CD4-positive, alpha-beta memory T cell (primary cell): ENCODE data around the gene KANSL2. TPM values are rescaled to one million over a fixed set of nuclear protein-coding genes. Genes with fewer than 3 reads are reported as not detected.
"Not testable (repeated sequence)": the region's sequence is repeated elsewhere in the genome, so short reads cannot be mapped to it uniquely, and the experiment has no call there.

ENCODE experiments used
- CTCF ChIA-PET: fragments of 350-600 bp; sonication (Branson Sonifier 250); formaldehyde crosslinking; loops from one replicate; lab custom pipeline; 2021; ENCODE audit warnings: inconsistent platforms; ENCODE audit not compliant: partially characterized antibody; lab: Charles Lee
- POLR2A ChIA-PET: fragments of 350-600 bp; sonication (Branson Sonifier 250); formaldehyde crosslinking; loops from one replicate; lab custom pipeline; 2021; ENCODE audit not compliant: partially characterized antibody; lab: Charles Lee
- DNase-seq, 5 donors: peaks; one replicate each; pipeline versions ENCODE4 v3.0.0 to v3.0.0-alpha.2; 2020 to 2022; ENCODE audit warnings: mixed read lengths in 1 of 5
- H3K27ac ChIP-seq: one replicate; pipeline ENCODE4 v1.7.0; 2013; ENCODE audit warnings: low read depth, low read length
- H3K27me3 ChIP-seq: 2 replicates; pipeline ENCODE4 v1.7.0; 2013; ENCODE audit warnings: mild to moderate bottlenecking, low read length, moderate library complexity; ENCODE audit not compliant: insufficient read depth
- H3K36me3 ChIP-seq: 2 replicates; pipeline ENCODE4 v1.7.0; 2013; ENCODE audit warnings: mild to moderate bottlenecking, low read length, moderate library complexity; ENCODE audit not compliant: insufficient read depth
- H3K4me1 ChIP-seq: 2 replicates; pipeline ENCODE4 v1.7.0; 2013; ENCODE audit warnings: mild to moderate bottlenecking, low read length, moderate library complexity; ENCODE audit not compliant: insufficient read depth
- H3K4me3 ChIP-seq, 2 donors: one replicate each; pipeline ENCODE4 v1.7.0; 2013; ENCODE audit warnings: low read length in 2 of 2, mild to moderate bottlenecking in 1 of 2
- H3K9me3 ChIP-seq, 2 donors: one replicate each; pipeline ENCODE4 v1.7.0; 2013; ENCODE audit warnings: low read length in 2 of 2, control low read depth in 1 of 2; ENCODE audit not compliant: control insufficient read depth in 1 of 2
- H3K27ac Mint-ChIP-seq, 7 donors: one replicate each; pipeline ENCODE4 v1.8.0; 2020 to 2021; ENCODE audit warnings: mixed read lengths in 7 of 7, mild to moderate bottlenecking in 6 of 7, inconsistent platforms in 3 of 7, moderate library complexity in 3 of 7
- H3K27me3 Mint-ChIP-seq, 2 donors: one replicate each; pipeline ENCODE4 v1.8.0; 2020 to 2021; ENCODE audit warnings: mixed read lengths in 2 of 2
- H3K36me3 Mint-ChIP-seq, 2 donors: one replicate each; pipeline ENCODE4 v1.8.0; 2020 to 2021; ENCODE audit warnings: mixed read lengths in 2 of 2, inconsistent platforms in 1 of 2, mild to moderate bottlenecking in 1 of 2
- H3K4me1 Mint-ChIP-seq, 4 donors: one replicate each; pipeline ENCODE4 v1.8.0; 2020 to 2021; ENCODE audit warnings: mixed read lengths in 4 of 4, mild to moderate bottlenecking in 1 of 4
- H3K4me3 Mint-ChIP-seq, 8 donors: one replicate each; pipeline ENCODE4 v1.8.0; 2020 to 2021; ENCODE audit warnings: mixed read lengths in 8 of 8, mild to moderate bottlenecking in 7 of 8, moderate library complexity in 6 of 8, inconsistent platforms in 3 of 8
- H3K9me3 Mint-ChIP-seq, 8 donors: one replicate each; pipeline ENCODE4 v1.8.0; 2020 to 2021; ENCODE audit warnings: mixed read lengths in 8 of 8, mild to moderate bottlenecking in 5 of 8, inconsistent platforms in 3 of 8, moderate library complexity in 1 of 8
- intact Hi-C: fragments of 100-400 bp; cut with micrococcal nuclease; formaldehyde crosslinking; loops from one replicate; pipeline ENCODE4 v1.15.1; 2023
- microRNA-seq: library from miRNA; unstranded; fragments of <30 nt; microRNA quantifications from one replicate; pipeline ENCODE4 v1.2.0, GENCODE V29; 2021; ENCODE audit warnings: borderline replicate concordance, borderline number of aligned reads, borderline microRNAs expressed, mixed read lengths
- polyA plus RNA-seq, 2 donors: library from polyadenylated mRNA; unstranded; fragments of 300-500 nt; fragmentation: Illumina TruSeq; gene quantifications; one replicate each; pipeline ENCODE4 v1.2.3, GENCODE V29; 2021
- total RNA-seq, 2 experiments: library from RNA; stranded (reverse); gene quantifications; one replicate each; pipeline ENCODE4 v1.2.3, GENCODE V29; 2021

Gene KANSL2
- total and polyA plus RNA-seq, 4 experiments from 2014 or later = 32.7 to 66.8 (median 55.9) TPM

- intact Hi-C loops, H3K4me3 Mint-ChIP-seq, H3K36me3 Mint-ChIP-seq, H3K4me1 ChIP-seq, POLR2A ChIA-PET, H3K27me3 ChIP-seq, H3K9me3 Mint-ChIP-seq, DNase-seq, H3K4me3 ChIP-seq, H3K9me3 ChIP-seq, H3K27ac ChIP-seq, H3K36me3 ChIP-seq, H3K27ac Mint-ChIP-seq, H3K4me1 Mint-ChIP-seq: not testable (repeated sequence)
- CTCF ChIA-PET = interaction anchor here (0.8 to 6.9 kb wide), 3 partner anchors 8 to 440 kb away, joined by 3 to 75 read pairs (median 3); partner anchors contain the start of gene CCDC184
- H3K27me3 Mint-ChIP-seq = peaks cover 10 to 34% of the 10 kb centered on the region in 2 donors
Observed at GRCh38 chr12:48622997-48623396, 59.0 kb downstream of the KANSL2 start.

- Histone ChIP-seq H3K27me3 (no peaks in the 10 kb centered on the region), H3K36me3 (no peaks in the 10 kb centered on the region), H3K9me3 (no peaks in the 10 kb centered on the region), H3K27ac (no peak overlapping the region), H3K4me3 (no peak overlapping the region), H3K4me1 (no peaks in the 10 kb centered on the region)
- CTCF ChIA-PET = interaction anchor here (0.7 to 6.9 kb wide), 21 partner anchors 9 to 877 kb away, joined by 3 to 75 read pairs (median 3); partner anchors contain the start of genes ASB8 and TMEM106C
- POLR2A ChIA-PET = interaction anchor here (0.6 to 1.1 kb wide), 3 partner anchors 64 to 435 kb away, joined by 3 to 4 read pairs (median 3); partner anchors contain the start of genes CCDC184 and KANSL2
- intact Hi-C loops = loop anchor here (5.0 to 10.0 kb wide), 2 partner anchors 676 to 904 kb away; no protein-coding TSS in a partner anchor
- H3K27ac Mint-ChIP-seq = no peak overlapping the region
- no peak overlapping the region for H3K4me3 Mint-ChIP-seq
- H3K9me3 Mint-ChIP-seq = peaks cover under 1 to 18% (median 11%) of the 10 kb centered on the region in 8 donors
- H3K27me3 Mint-ChIP-seq = peaks cover 24 to 39% of the 10 kb centered on the region in 2 donors
- DNase-seq = peak; percentile 62 to 75 (median 72)
- H3K36me3 Mint-ChIP-seq = peaks cover 0 to 6% of the 10 kb centered on the region in 2 donors
- H3K4me1 Mint-ChIP-seq = peaks cover 0 to 6% (median 2%) of the 10 kb centered on the region in 4 donors
Observed at GRCh38 chr12:48618541-48618940, 63.5 kb downstream of the KANSL2 start.

- Histone ChIP-seq H3K27ac (no peak overlapping the region), H3K4me1 (no peaks in the 10 kb centered on the region), H3K36me3 (no peaks in the 10 kb centered on the region), H3K4me3 (no peak overlapping the region), H3K9me3 (no peaks in the 10 kb centered on the region), H3K27me3 (no peaks in the 10 kb centered on the region)
- Mint-ChIP-seq H3K4me1 (peaks cover 0 to 6% (median 2%) of the 10 kb centered on the region in 4 donors), H3K9me3 (peaks cover 2 to 37% (median 31%) of the 10 kb centered on the region in 8 donors), H3K4me3 (no peak overlapping the region), H3K27me3 (peaks cover 34 to 35% of the 10 kb centered on the region in 2 donors), H3K27ac (no peak overlapping the region), H3K36me3 (peaks cover 6 to 10% of the 10 kb centered on the region in 2 donors)
- ChIA-PET POLR2A (interaction anchor here (0.6 kb wide), 1 partner anchor 206 kb away, joined by 3 read pairs; no protein-coding TSS in a partner anchor), CTCF (interaction anchor here (1.0 to 1.3 kb wide), 2 partner anchors 8 to 74 kb away, joined by 3 read pairs; no protein-coding TSS in a partner anchor)
- DNase-seq = no peak
- intact Hi-C loops = loop anchor here (5.0 to 10.0 kb wide), 2 partner anchors 673 to 901 kb away; no protein-coding TSS in a partner anchor
Observed at GRCh38 chr12:48615681-48616080, 66.4 kb downstream of the KANSL2 start.

- no peak overlapping the region for H3K27ac Mint-ChIP-seq
- Histone ChIP-seq H3K36me3 (no peaks in the 10 kb centered on the region), H3K4me1 (no peaks in the 10 kb centered on the region), H3K4me3 (no peak overlapping the region), H3K27me3 (no peaks in the 10 kb centered on the region), H3K27ac (no peak overlapping the region), H3K9me3 (no peaks in the 10 kb centered on the region)
- H3K36me3 Mint-ChIP-seq = peaks cover 6 to 10% of the 10 kb centered on the region in 2 donors
- H3K9me3 Mint-ChIP-seq = peaks cover 6 to 56% (median 39%) of the 10 kb centered on the region in 8 donors
- H3K27me3 Mint-ChIP-seq = peaks cover 26 to 32% of the 10 kb centered on the region in 2 donors
- POLR2A ChIA-PET = no interaction called here
- CTCF ChIA-PET = no interaction called here
- intact Hi-C loops = loop anchor here (10.0 kb wide), 1 partner anchor 899 kb away; no protein-coding TSS in a partner anchor
- no peak for DNase-seq
- H3K4me1 Mint-ChIP-seq = peaks cover 0 to 2% (median under 1%) of the 10 kb centered on the region in 4 donors
- no peak overlapping the region for H3K4me3 Mint-ChIP-seq
Observed at GRCh38 chr12:48613321-48613720, 68.7 kb downstream of the KANSL2 start.

Small RNA genes within 50 kb of the gene (microRNA-seq; reads per million reads assigned to microRNA genes)
- gene MIR1291 = 4.5 reads per million, percentile 22 among the genes with 10 or more reads in this experiment

Other genes starting within 250 kb of the KANSL2 start
- not detected for gene ANP32D, start 209.7 kb downstream of the KANSL2 start, total RNA-seq
- not detected for gene ANP32D, start 209.7 kb downstream of the KANSL2 start, polyA plus RNA-seq
- not detected for gene C12orf54, start 199.7 kb downstream of the KANSL2 start, total RNA-seq
- gene C12orf54, start 199.7 kb downstream of the KANSL2 start, polyA plus RNA-seq = not detected
- not detected for gene OR8S1, start 156.6 kb downstream of the KANSL2 start, total RNA-seq
- not detected for gene OR8S1, start 156.6 kb downstream of the KANSL2 start, polyA plus RNA-seq
- gene LALBA, start 112.2 kb downstream of the KANSL2 start, total RNA-seq = not detected
- not detected for gene LALBA, start 112.2 kb downstream of the KANSL2 start, polyA plus RNA-seq
- gene CCNT1, start 34.5 kb upstream of the KANSL2 start, total RNA-seq = 10 to 100 TPM; 67.0 to 69.5 TPM
- gene CCNT1, start 34.5 kb upstream of the KANSL2 start, polyA plus RNA-seq = 10 to 100 TPM in 1 of 2 donors, 1 to 10 TPM in 1; 5.8 to 14.0 TPM
- not detected for gene ADCY6, start 106.9 kb upstream of the KANSL2 start, total RNA-seq
- not detected for gene ADCY6, start 106.9 kb upstream of the KANSL2 start, polyA plus RNA-seq
- 10 to 100 TPM; 17.2 to 17.9 TPM for gene CACNB3, start 136.3 kb upstream of the KANSL2 start, total RNA-seq
- gene CACNB3, start 136.3 kb upstream of the KANSL2 start, polyA plus RNA-seq = 1 to 10 TPM; 1.5 to 4.0 TPM
- 100 to 1,000 TPM; 154 to 158 TPM for gene DDX23, start 169.9 kb upstream of the KANSL2 start, total RNA-seq
- 10 to 100 TPM; 14.3 to 57.2 TPM for gene DDX23, start 169.9 kb upstream of the KANSL2 start, polyA plus RNA-seq
- gene RND1, start 183.6 kb upstream of the KANSL2 start, total RNA-seq = 1 to 10 TPM in 1 of 2 experiments, under 1 TPM in 1; 0.89 to 1.4 TPM
- gene RND1, start 183.6 kb upstream of the KANSL2 start, polyA plus RNA-seq = 1 to 10 TPM in 1 of 2 donors, under 1 TPM in 1; 0.85 to 2.6 TPM
- gene FKBP11, start 243.3 kb upstream of the KANSL2 start, total RNA-seq = 10 to 100 TPM; 77.7 to 81.1 TPM
- 100 to 1,000 TPM; 212 to 238 TPM for gene FKBP11, start 243.3 kb upstream of the KANSL2 start, polyA plus RNA-seq